Uterus (tissue), 4 donors: Measurements from ENCODE around the gene ZSCAN25. TPM values are rescaled to one million over a fixed set of nuclear protein-coding genes. Genes with fewer than 3 reads are reported as not detected.
"Not testable (repeated sequence)": the region's sequence is repeated elsewhere in the genome, so short reads cannot be mapped to it uniquely, and the experiment has no call there.

Experiments
- DNase-seq, 2 donors: peaks; one replicate each; pipeline ENCODE4 v3.0.0-alpha.2; 2019 to 2020
- H3K27ac ChIP-seq, 2 donors: fragments of 200-600 bp; sonication (generic); 1 replicate in 1 of 2; 2 replicates in 1 of 2; pipeline ENCODE4 v1.5.1; 2016 to 2018
- H3K27me3 ChIP-seq, 2 donors: fragments of 200-600 bp; sonication (generic); one replicate each; pipeline ENCODE4 v1.5.1; 2018 to 2019; ENCODE audit warnings: control low read depth in 1 of 2
- H3K36me3 ChIP-seq, 2 donors: fragments of 200-600 bp; sonication (generic); one replicate each; pipeline ENCODE4 v1.5.1; 2019; ENCODE audit warnings: control low read depth in 1 of 2
- H3K4me1 ChIP-seq, 2 donors: fragments of 200-600 bp; sonication (generic); one replicate each; pipeline ENCODE4 v1.5.1; 2018 to 2019; ENCODE audit warnings: control low read depth in 1 of 2
- H3K4me3 ChIP-seq, 2 donors: fragments of 200-600 bp; sonication (generic); 1 replicate in 1 of 2; 2 replicates in 1 of 2; pipeline ENCODE4 v1.5.1; 2018 to 2019; ENCODE audit warnings: mild to moderate bottlenecking in 1 of 2
- H3K9me3 ChIP-seq, 2 donors: fragments of 200-600 bp; sonication (generic); one replicate each; pipeline ENCODE4 v1.5.1; 2019; ENCODE audit warnings: control low read depth in 1 of 2
- POLR2A ChIP-seq, 2 donors: fragments of 450-650 bp; IDR thresholded peaks; one replicate each; pipeline ENCODE4 v1.6.1; 2016; ENCODE audit warnings: antibody characterized with exemption in 2 of 2, mild to moderate bottlenecking in 1 of 2, moderate library complexity in 1 of 2
- intact Hi-C: fragments of 100-400 bp; cut with DNase I; formaldehyde crosslinking; loops from one replicate; pipeline ENCODE4 v1.15.1; 2023; ENCODE audit warnings: low total_unique reads
- total RNA-seq, 4 donors: library from RNA; depleted of rRNA in 3 of 4; stranded (reverse); fragments of >200 nt in 3 of 4; gene quantifications; one replicate each; pipeline versions ENCODE4 v1.1.0 to v1.2.4, GENCODE V29; 2014 to 2023
- TF ChIP-seq, protein P1 (sequence below), 4 experiments: fragments of 200-600 bp in 2 of 4; fragments of 450-650 bp in 2 of 4; sonication (generic) in 2 of 4; IDR thresholded peaks; one replicate each; pipeline ENCODE4 v1.5.1; 2016 to 2019; ENCODE audit warnings: antibody characterized with exemption in 4 of 4, mild to moderate bottlenecking in 2 of 4, moderate library complexity in 1 of 4
- donor health status: DM: yes; HTN: yes; CAD: no.

ZSCAN25 gene
- total RNA-seq, 4 donors from 2014 or later, result 6.8 to 26.9 (median 22.8) TPM

DNA sequence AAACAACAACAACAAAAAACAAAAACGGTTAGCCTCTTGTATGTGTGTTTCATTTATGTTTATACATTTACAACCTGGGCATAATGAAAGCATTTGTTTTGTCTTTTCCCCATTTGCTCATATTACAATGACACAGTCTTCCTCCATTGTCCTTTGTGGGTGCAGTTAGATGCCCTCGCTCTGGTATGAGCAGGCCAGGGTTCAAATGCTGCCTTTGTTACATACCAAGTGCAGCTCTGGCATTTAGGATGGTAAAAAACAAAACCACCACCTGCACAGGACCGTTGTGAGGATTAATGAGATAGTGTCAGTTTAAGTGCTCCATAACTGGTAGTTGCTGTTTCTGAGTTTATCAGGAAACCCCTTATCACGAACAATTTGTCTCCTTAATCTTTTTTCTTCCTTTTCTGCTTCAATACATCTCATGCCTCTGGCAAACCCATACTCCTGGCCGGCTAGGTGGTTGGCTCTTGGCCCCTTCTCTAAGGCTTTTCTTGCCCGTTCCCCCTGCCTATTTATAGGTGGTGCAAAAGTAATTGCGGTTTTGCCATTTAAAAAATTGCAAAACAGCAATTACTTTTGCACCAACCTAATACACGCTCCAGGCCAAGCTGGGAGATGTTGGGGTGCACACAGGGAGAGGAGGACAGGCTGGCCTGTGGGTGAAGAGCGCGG, 37.3 kb upstream of the ZSCAN25 start:
- TF ChIP-seq, protein P1, sequence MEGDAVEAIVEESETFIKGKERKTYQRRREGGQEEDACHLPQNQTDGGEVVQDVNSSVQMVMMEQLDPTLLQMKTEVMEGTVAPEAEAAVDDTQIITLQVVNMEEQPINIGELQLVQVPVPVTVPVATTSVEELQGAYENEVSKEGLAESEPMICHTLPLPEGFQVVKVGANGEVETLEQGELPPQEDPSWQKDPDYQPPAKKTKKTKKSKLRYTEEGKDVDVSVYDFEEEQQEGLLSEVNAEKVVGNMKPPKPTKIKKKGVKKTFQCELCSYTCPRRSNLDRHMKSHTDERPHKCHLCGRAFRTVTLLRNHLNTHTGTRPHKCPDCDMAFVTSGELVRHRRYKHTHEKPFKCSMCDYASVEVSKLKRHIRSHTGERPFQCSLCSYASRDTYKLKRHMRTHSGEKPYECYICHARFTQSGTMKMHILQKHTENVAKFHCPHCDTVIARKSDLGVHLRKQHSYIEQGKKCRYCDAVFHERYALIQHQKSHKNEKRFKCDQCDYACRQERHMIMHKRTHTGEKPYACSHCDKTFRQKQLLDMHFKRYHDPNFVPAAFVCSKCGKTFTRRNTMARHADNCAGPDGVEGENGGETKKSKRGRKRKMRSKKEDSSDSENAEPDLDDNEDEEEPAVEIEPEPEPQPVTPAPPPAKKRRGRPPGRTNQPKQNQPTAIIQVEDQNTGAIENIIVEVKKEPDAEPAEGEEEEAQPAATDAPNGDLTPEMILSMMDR (IDR thresholded peaks at IDR 0.05), result no peak
- TF ChIP-seq POLR2A (IDR thresholded peaks at IDR 0.05), result no peak
- peak overlapping the region; percentile 47 to 63 for H3K4me3 ChIP-seq
- H3K36me3 ChIP-seq, result no peaks in the 10 kb centered on the region
- intact Hi-C loops, result no loop called here
- peak overlapping the region in 1 of 2 donors; percentile 76 for H3K27ac ChIP-seq
- H3K27me3 ChIP-seq, result no peaks in the 10 kb centered on the region
- no peak for DNase-seq
- H3K9me3 ChIP-seq, result no peaks in the 10 kb centered on the region
- H3K4me1 ChIP-seq, result no peaks in the 10 kb centered on the region

DNA sequence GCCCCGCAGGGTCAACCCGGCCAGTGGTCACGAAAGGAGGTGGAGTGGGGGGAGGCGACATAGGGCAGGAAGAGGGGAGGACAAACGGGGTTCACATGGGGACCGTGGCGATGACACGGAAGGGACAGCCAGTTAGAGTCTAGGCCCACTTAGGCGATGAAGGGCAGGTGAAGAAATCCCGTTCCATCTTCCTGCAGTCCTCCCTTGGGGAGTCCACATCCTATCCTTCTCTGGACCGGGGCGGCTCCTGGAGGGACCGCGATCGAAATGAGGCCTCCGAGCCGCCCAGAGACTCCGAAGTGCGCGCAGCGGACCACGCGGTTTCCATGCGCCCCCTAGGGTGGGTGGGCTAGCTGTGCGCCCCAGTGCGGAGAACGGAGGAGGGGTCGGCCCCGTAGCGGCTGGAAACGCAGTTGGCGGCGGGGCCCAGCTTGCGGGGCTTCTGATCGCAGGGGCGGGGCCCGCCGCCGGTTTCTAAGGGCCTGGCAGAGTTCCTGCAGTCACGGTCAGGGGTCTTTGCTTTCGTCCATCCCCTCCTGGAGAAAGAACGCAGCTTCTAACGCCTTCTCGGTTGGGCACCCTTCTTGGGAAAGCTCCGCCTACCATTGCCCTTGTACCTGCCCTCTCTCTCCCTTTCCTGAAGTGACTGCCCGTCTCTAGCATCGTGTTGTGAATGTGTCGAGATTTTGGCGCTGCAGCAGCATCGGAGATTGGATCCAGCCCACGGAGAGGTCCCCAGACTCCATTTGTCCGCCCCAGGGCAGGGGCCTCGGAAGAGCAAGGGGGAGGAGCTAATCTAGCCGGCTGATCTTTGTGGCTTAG, 36.6 kb upstream of the ZSCAN25 start:
- Histone ChIP-seq H3K9me3 (no peaks in the 10 kb centered on the region), H3K36me3 (no peaks in the 10 kb centered on the region), H3K4me1 (no peaks in the 10 kb centered on the region), H3K4me3 (peak overlapping the region; percentile 47 to 63), H3K27me3 (no peaks in the 10 kb centered on the region), H3K27ac (peak overlapping the region; percentile 18 to 76)
- TF ChIP-seq, protein P1 (IDR thresholded peaks at IDR 0.05), result peak in 3 of 4 experiments; percentile 23 to 60 (median 37)
- no peak for TF ChIP-seq POLR2A (IDR thresholded peaks at IDR 0.05)
- intact Hi-C loops, result no loop called here
- DNase-seq, result peak; percentile 35 to 54

DNA sequence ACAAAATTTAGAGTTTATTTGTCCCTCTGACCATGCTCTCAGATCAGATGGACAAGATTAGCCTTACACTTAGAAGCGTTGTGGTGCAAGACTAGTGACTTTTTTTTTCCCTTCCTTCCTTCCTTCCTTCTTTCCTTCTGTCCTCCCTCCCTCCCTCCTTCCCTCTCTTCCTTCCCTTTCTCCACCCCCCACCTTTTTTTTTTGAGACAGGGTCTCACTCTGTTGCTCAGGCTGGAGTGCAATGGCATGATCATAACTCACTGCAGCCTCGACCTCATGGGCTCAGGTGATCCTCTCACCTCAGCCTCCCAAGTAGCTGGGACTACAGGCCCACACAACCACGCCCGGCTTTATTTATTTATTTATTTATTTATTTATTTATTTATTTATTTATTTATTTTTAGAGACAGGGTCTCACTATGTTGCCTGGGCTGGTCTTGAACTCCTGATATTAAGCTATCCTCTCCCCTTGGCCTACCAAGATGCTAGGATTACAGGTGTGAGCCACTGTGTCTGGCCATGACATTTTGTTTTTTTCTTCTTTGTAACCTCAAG, 35.9 kb upstream of the ZSCAN25 start:
- DNase-seq, H3K4me1 ChIP-seq, H3K27me3 ChIP-seq, H3K36me3 ChIP-seq, H3K9me3 ChIP-seq, intact Hi-C loops: not testable (repeated sequence)
- Histone ChIP-seq H3K4me3 (peak overlapping the region; percentile 47 to 63), H3K27ac (peak overlapping the region; percentile 18 to 76)

DNA sequence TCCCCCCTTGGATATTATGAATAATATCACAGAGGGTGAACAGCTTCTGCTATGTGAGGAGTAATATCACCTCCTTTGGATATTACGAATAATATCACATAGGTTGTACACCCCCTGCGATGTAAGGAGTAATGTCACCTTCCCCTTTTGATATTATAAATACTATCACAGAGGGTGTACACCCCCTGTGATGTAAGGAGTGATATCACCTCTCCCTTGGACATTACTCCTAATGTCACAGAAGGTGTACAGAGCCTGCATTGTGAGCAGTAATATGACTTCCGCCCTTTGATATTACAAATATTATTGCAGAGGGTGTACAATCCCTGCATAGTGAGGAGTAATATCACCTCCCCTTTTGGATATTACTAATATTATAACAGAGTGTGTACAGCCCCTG, 27.9 kb upstream of the ZSCAN25 start:
- Histone ChIP-seq H3K27ac (no peak overlapping the region), H3K4me1 (no peaks in the 10 kb centered on the region), H3K27me3 (no peaks in the 10 kb centered on the region), H3K4me3 (no peak overlapping the region), H3K9me3 (no peaks in the 10 kb centered on the region), H3K36me3 (no peaks in the 10 kb centered on the region)
- DNase-seq, result no peak
- intact Hi-C loops, result no loop called here
- no peak for TF ChIP-seq POLR2A (IDR thresholded peaks at IDR 0.05)
- TF ChIP-seq, protein P1 (IDR thresholded peaks at IDR 0.05), result no peak

- TF ChIP-seq POLR2A (IDR thresholded peaks at IDR 0.05), result no peak
- TF ChIP-seq, protein P1 (IDR thresholded peaks at IDR 0.05), result no peak
- no peak for DNase-seq
- intact Hi-C loops, result no loop called here
- H3K4me1 ChIP-seq, result no peaks in the 10 kb centered on the region
- H3K36me3 ChIP-seq, result no peaks in the 10 kb centered on the region
- no peak overlapping the region for H3K4me3 ChIP-seq
- H3K27me3 ChIP-seq, result no peaks in the 10 kb centered on the region
- H3K9me3 ChIP-seq, result no peaks in the 10 kb centered on the region
- no peak overlapping the region for H3K27ac ChIP-seq
These were observed 21.6 kb upstream of the ZSCAN25 start for GRCh38 chr7:99594948-99595745.
